HCT116 (cell line): ENCODE results near the gene ITPR2. TPM values are rescaled to one million over a fixed set of nuclear protein-coding genes. Genes with fewer than 3 reads are reported as not detected.

Source experiments
- ATAC-seq: fragments of 200-7000 bp; cut with Tn5 transposase; 2 replicates; pipeline ENCODE4 v1.9.1; 2020; ENCODE audit warnings: mild to moderate bottlenecking, moderate library complexity
- BruUV-seq: library from RNA; stranded (reverse); fragments of 400-500 nt; replicated peaks from 2 replicates; lab custom pipeline; 2021; lab: Mats Ljungman, UMichigan
- CTCF ChIA-PET: fragments of 300-600 bp; sonication (Branson Sonifier 250); formaldehyde crosslinking; loops from one replicate; lab custom pipeline; 2021; ENCODE audit warnings: antibody characterized with exemption; lab: Charles Lee
- POLR2A ChIA-PET: fragments of 300-600, 350-600 bp; sonication (Branson Sonifier 250); formaldehyde crosslinking; loops from one replicate; lab custom pipeline; 2021; ENCODE audit warnings: antibody characterized with exemption; lab: Charles Lee
- RAD21 ChIA-PET, 2 experiments: fragments of 300-600 bp; sonication (Branson Sonifier 250); formaldehyde crosslinking; loops; one replicate each; lab custom pipeline; 2023; ENCODE audit warnings: low total read pairs in 2 of 2; ENCODE audit not compliant: uncharacterized antibody in 2 of 2, unreplicated experiment in 2 of 2, low non-redundant PET in 1 of 2; lab: Charles Lee
- DNase-seq: peaks from one replicate; pipeline ENCODE4 v3.0.0-alpha.2; 2010; ENCODE audit warnings: low read depth, low spot score
- H2AFZ ChIP-seq: fragments of 200-600 bp; shearing (Covaris generic), sonication (generic); 2 replicates; pipeline ENCODE4 v1.6.1; 2017; ENCODE audit warnings: low read depth, mixed run types, mixed read lengths, antibody characterized with exemption, low read length; ENCODE audit not compliant: poor library complexity, severe bottlenecking
- H3K27ac ChIP-seq: 2 replicates; pipeline ENCODE4 v1.5.1; 2012; ENCODE audit warnings: low read depth, low read length
- H3K27me3 ChIP-seq: fragments of 200-600 bp; sonication (generic); 2 replicates; pipeline ENCODE4 v1.6.1; 2016; ENCODE audit warnings: mixed run types, low read length, mixed read lengths; ENCODE audit not compliant: insufficient read depth
- H3K36me3 ChIP-seq, 2 experiments: fragments of 200-500 bp in 1 of 2; fragments of 200-600 bp in 1 of 2; sonication (Bioruptor generic) in 1 of 2; sonication (generic) in 1 of 2; 2 replicates each; pipeline versions ENCODE4 v1.5.1 to v1.6.1; 2014 to 2016; ENCODE audit warnings: low read length in 2 of 2, inconsistent platforms in 1 of 2, mixed read lengths in 1 of 2, mixed run types in 1 of 2; ENCODE audit not compliant: insufficient read depth in 2 of 2, control insufficient read depth in 1 of 2
- H3K4me1 ChIP-seq, 2 experiments: fragments of 200-600 bp in 1 of 2; sonication (generic) in 1 of 2; 2 replicates each; pipeline versions ENCODE4 v1.5.1 to v1.6.1; 2012 to 2017; ENCODE audit warnings: low read length in 2 of 2, inconsistent platforms in 1 of 2, mild to moderate bottlenecking in 1 of 2, mixed read lengths in 1 of 2, mixed run types in 1 of 2, moderate library complexity in 1 of 2; ENCODE audit not compliant: insufficient read depth in 2 of 2, control insufficient read depth in 1 of 2
- H3K4me2 ChIP-seq: fragments of 200-600 bp; sonication (generic); 2 replicates; pipeline ENCODE4 v1.6.1; 2017; ENCODE audit warnings: mixed run types, low read length, mixed read lengths
- H3K4me3 ChIP-seq, 2 experiments: fragments of 200-600 bp in 1 of 2; sonication (generic) in 1 of 2; replicated peaks in 1 of 2; 2 replicates each; pipeline ENCODE4 v1.5.1; 2011 to 2016; ENCODE audit warnings: low read length in 2 of 2, control low read depth in 1 of 2, low read depth in 1 of 2, mild to moderate bottlenecking in 1 of 2, mixed read lengths in 1 of 2, mixed run types in 1 of 2
- H3K79me2 ChIP-seq: fragments of 200-600 bp; sonication (generic); 2 replicates; pipeline ENCODE4 v1.6.1; 2017; ENCODE audit warnings: mild to moderate bottlenecking, mixed run types, low read length, moderate library complexity, mixed read lengths; ENCODE audit not compliant: insufficient read depth
- H3K9ac ChIP-seq: fragments of 200-600 bp; sonication (generic); 2 replicates; pipeline ENCODE4 v1.6.1; 2016; ENCODE audit warnings: low read length, mixed read lengths
- H3K9me2 ChIP-seq: fragments of 200-600 bp; sonication (generic), shearing (Covaris generic); 2 replicates; pipeline ENCODE4 v1.6.1; 2017; ENCODE audit warnings: mixed run types, mild to moderate bottlenecking, moderate library complexity; ENCODE audit not compliant: insufficient read depth
- H3K9me3 ChIP-seq, 2 experiments: fragments of 200-500 bp in 1 of 2; fragments of 200-600 bp in 1 of 2; sonication (Bioruptor generic) in 1 of 2; sonication (generic) in 1 of 2; 2 replicates each; pipeline ENCODE4 v1.6.1; 2014 to 2017; ENCODE audit warnings: low read length in 2 of 2, mixed read lengths in 2 of 2, inconsistent platforms in 1 of 2, low read depth in 1 of 2, mild to moderate bottlenecking in 1 of 2, mixed run types in 1 of 2, moderate library complexity in 1 of 2; ENCODE audit not compliant: control insufficient read depth in 1 of 2, insufficient read depth in 1 of 2
- H4K20me1 ChIP-seq: fragments of 200-600 bp; sonication (generic), shearing (Covaris generic); 2 replicates; pipeline ENCODE4 v1.6.1; 2017; ENCODE audit warnings: mixed run types, mild to moderate bottlenecking, moderate library complexity; ENCODE audit not compliant: insufficient read depth
- CEBPB ChIP-seq: IDR thresholded peaks from 2 replicates; pipeline ENCODE4 v1.6.1; 2012; ENCODE audit warnings: low read depth
- CTCF ChIP-seq, 3 experiments: fragments of 200-600 bp in 1 of 3; sonication (generic) in 1 of 3; IDR thresholded peaks in 2 of 3; conservative IDR thresholded peaks in 1 of 3; 2 replicates each; pipeline ENCODE4 v1.5.1; 2012 to 2017; ENCODE audit warnings: low read depth in 2 of 3, low read length in 2 of 3, antibody characterized with exemption in 1 of 3, borderline replicate concordance in 1 of 3, control low read depth in 1 of 3, mild to moderate bottlenecking in 1 of 3, mixed read lengths in 1 of 3, mixed run types in 1 of 3, moderate library complexity in 1 of 3; ENCODE audit not compliant: insufficient read depth in 1 of 3
- JUND ChIP-seq: IDR thresholded peaks from 2 replicates; pipeline ENCODE4 v1.6.1; 2012
- POLR2A ChIP-seq: IDR thresholded peaks from 2 replicates; pipeline ENCODE4 v1.7.0; 2011; ENCODE audit warnings: borderline replicate concordance; ENCODE audit not compliant: insufficient read depth, insufficient read length; ENCODE audit errors: extremely low read depth
- RAD21 ChIP-seq: IDR thresholded peaks from 2 replicates; pipeline ENCODE4 v1.6.1; 2012; ENCODE audit warnings: low read depth, mild to moderate bottlenecking
- SIN3A ChIP-seq: IDR thresholded peaks from 2 replicates; pipeline ENCODE4 v1.6.1; 2012; ENCODE audit warnings: low read depth
- intact Hi-C: fragments of 100-400 bp; cut with micrococcal nuclease; formaldehyde crosslinking; loops from 2 replicates; pipeline ENCODE4 v1.10.0; 2022
- total RNA-seq: library from RNA; stranded (reverse); gene quantifications from one replicate; pipeline ENCODE4 v1.2.1, GENCODE V29; 2021; ENCODE audit not compliant: unreplicated experiment
- TF ChIP-seq, protein P1 (sequence below): IDR thresholded peaks from 2 replicates; pipeline ENCODE4 v1.6.1; 2011; ENCODE audit warnings: mild to moderate bottlenecking, low read length, moderate library complexity; ENCODE audit not compliant: insufficient replicate concordance; ENCODE audit errors: extremely low read depth

Gene ITPR2
- total RNA-seq, 1 experiment from 2014 or later: 6.5 TPM

- DNase-seq: no peak
- ATAC-seq: no peak
- BruUV-seq: no TSS peak
- Histone ChIP-seq H2AFZ (no peak overlapping the region), H3K27me3 (no peaks in the 10 kb centered on the region), H3K4me3 (no peak overlapping the region), H3K27ac (no peak overlapping the region), H3K9me3 (no peaks in the 10 kb centered on the region), H3K9ac (no peak overlapping the region), H3K4me1 (0 out of 4 replicates have a peak, but pooled peaks cover 0 to 3% of the 10 kb centered on the region in 2 experiments), H4K20me1 (no peaks in the 10 kb centered on the region), H3K4me2 (no peak overlapping the region), H3K9me2 (no peaks in the 10 kb centered on the region), H3K79me2 (no peaks in the 10 kb centered on the region), H3K36me3 (no peaks in the 10 kb centered on the region)
- ChIA-PET CTCF (interaction anchor here (0.7 to 2.0 kb wide), 4 partner anchors 12 to 170 kb away, joined by 3 to 6 read pairs (median 3); partner anchors contain the start of gene ITPR2), POLR2A (no interaction called here), RAD21 (no interaction called here)
- intact Hi-C loops: no loop called here
- TF ChIP-seq POLR2A: no peak
Observed at GRCh38 chr12:26845984-26846383, 13.0 kb upstream of the ITPR2 start.

DNA sequence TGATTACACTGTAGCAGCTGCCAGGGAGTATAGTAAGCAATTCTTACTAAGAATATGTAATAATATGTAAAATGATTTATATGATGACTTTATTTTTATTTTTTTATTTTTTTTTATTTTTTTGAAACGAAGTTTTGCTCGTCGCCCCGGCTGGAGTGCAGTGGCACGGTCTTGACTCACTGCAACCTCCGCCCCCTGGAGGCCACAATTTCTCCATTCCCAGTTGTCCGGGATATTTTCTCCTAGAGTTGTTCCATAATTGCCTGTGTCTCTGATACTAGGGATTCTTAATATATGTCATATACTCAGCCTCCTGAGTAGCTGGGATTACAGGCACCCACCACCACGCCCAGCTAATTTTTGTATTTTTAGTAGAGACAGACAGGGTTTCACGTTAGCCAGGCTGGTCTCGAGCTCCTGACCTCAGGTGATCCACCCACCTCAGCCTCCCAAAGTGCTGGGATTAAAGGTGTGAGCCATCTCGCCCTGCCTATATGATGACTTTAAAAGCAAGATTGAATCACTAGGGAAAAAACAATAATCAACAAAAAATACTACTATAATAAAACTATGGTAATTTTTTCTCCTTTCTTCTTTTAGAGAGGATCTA lies 12.2 kb upstream of the ITPR2 start:
- H3K36me3 ChIP-seq: no peaks in the 10 kb centered on the region
- H4K20me1 ChIP-seq: no peaks in the 10 kb centered on the region
- POLR2A ChIA-PET: no interaction called here
- no peak overlapping the region for H3K27ac ChIP-seq
- H3K79me2 ChIP-seq: no peaks in the 10 kb centered on the region
- H3K4me1 ChIP-seq: 0 out of 4 replicates have a peak, but pooled peaks cover 0 to 3% of the 10 kb centered on the region in 2 experiments
- CTCF ChIA-PET: interaction anchor here (1.0 to 2.0 kb wide), 3 partner anchors 9 to 17 kb away, joined by 3 to 6 read pairs (median 3); partner anchors contain the start of gene ITPR2
- H3K9ac ChIP-seq: no peak overlapping the region
- no peaks in the 10 kb centered on the region for H3K9me2 ChIP-seq
- H3K9me3 ChIP-seq: no peaks in the 10 kb centered on the region
- peak; percentile 99 for ATAC-seq
- H3K4me3 ChIP-seq: no peak overlapping the region
- H3K27me3 ChIP-seq: no peaks in the 10 kb centered on the region
- peak overlapping the region; percentile 92 for H2AFZ ChIP-seq
- TF ChIP-seq RAD21 (peak; percentile 48), CEBPB (no peak), CTCF (IDR thresholded peaks at IDR 0.05 in 2 of 3, conservative IDR thresholded peaks at IDR 0.05 in 1 of 3; ENCODE audit: borderline replicate concordance in 1 of 3, insufficient read depth in 1 of 3, low read depth in 2 of 3, low read length in 2 of 3) (peak; percentile 50 to 81 (median 56); a peak in 5 of 6 replicates), JUND (no peak), SIN3A (no peak)
- TF ChIP-seq, protein P1, sequence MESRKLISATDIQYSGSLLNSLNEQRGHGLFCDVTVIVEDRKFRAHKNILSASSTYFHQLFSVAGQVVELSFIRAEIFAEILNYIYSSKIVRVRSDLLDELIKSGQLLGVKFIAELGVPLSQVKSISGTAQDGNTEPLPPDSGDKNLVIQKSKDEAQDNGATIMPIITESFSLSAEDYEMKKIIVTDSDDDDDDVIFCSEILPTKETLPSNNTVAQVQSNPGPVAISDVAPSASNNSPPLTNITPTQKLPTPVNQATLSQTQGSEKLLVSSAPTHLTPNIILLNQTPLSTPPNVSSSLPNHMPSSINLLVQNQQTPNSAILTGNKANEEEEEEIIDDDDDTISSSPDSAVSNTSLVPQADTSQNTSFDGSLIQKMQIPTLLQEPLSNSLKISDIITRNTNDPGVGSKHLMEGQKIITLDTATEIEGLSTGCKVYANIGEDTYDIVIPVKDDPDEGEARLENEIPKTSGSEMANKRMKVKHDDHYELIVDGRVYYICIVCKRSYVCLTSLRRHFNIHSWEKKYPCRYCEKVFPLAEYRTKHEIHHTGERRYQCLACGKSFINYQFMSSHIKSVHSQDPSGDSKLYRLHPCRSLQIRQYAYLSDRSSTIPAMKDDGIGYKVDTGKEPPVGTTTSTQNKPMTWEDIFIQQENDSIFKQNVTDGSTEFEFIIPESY: no peak
- intact Hi-C loops: no loop called here
- peak overlapping the region; percentile 40 for H3K4me2 ChIP-seq
- RAD21 ChIA-PET: no interaction called here
- peak; percentile 44 for DNase-seq
- BruUV-seq: no TSS peak
